Erythroblast (primary cell): ENCODE results near the gene COX6A1.

ENCODE experiments used
- DNase-seq, 2 experiments: peaks; one replicate each; lab custom pipeline; 2025; lab: John Stamatoyannopoulos, UW
- GATA1 ChIP-seq: IDR thresholded peaks from 2 replicates; pipeline ENCODE4 v1.6.1; 2011; ENCODE audit warnings: low read depth, mild to moderate bottlenecking, control low read depth, low read length, moderate library complexity
- POLR2A ChIP-seq: IDR thresholded peaks from 2 replicates; pipeline ENCODE4 v1.6.1; 2011; ENCODE audit warnings: mild to moderate bottlenecking, low read length

Gene COX6A1

DNA sequence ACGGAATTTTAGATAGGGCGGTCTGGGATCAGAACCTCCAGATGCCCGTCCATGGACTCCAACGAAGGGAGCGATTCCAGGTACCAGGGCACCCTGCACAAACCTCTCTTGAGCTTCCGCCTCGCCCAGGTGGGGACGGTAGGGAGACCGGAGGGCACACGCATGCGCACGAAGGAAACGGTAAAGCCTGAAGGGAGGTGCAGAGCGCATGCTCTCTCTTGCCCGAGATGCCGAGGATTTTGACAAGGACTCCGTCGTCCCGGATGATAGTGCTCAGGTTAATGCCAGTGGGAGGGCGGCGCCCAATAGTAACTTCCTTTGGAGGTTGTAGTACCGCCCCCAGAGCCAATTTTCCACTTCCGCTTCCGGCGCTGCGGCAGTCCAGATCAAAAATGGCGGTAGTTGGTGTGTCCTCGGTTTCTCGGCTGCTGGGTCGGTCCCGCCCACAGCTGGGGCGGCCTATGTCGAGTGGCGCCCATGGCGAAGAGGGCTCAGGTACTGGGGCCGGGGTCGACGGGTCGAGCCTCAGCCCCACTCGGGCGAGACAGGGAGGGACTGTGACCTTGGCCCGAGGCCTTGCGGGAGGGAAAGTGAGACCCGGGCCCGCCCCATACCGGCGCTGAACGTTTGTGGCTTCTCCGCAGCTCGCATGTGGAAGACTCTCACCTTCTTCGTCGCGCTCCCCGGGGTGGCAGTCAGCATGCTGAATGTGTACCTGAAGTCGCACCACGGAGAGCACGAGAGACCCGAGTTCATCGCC is at the start of gene COX6A1:
TSS of gene COX6A1 (plus strand) at position 379 of the 760 bp plus-strand sequence. CDS start at position 393, 14 bp downstream.
- DNase-seq = peak; percentile 98
- TF ChIP-seq GATA1 (no peak), POLR2A (peak; percentile 86)

DNA sequence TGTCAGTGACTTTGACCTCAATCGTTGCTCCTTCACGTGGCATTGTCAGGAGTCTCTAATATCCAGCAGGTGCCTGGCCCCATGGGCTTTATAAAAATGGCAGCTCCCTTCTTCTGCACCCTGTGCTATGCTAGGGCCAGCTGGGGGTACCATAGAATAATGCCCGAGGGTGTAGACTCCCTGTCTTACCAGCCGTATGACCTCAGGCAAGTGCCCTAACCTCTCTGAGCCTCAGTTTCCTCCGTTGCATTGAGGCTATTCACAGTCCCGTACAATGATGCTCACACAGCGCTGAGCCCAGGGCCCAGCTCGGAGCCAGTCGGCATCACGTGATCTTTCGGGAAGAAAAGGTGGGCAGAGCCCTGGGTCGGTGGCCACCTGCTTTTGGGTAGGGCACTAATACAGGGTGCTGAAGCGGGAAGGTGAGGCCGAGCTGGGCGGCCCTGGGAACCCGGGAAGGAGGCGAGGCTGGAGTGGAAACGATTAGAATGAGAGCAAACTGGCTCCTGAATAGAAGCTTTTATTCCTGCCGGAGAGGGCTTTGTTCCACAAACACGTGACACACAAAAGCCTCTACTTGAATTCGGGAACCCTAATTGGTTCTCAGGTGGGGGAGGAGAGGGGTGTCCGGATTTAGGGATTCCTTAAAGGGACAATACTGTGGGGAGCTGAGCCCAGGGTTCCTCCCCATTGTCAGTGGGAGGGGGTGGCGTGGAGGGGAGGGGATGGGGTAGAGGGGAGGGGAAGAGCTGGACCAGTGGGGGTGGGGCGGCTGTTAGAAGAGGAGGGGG is 49.0 kb upstream of the COX6A1 start:
- no peak for DNase-seq
- TF ChIP-seq GATA1 (no peak), POLR2A (no peak)

DNA sequence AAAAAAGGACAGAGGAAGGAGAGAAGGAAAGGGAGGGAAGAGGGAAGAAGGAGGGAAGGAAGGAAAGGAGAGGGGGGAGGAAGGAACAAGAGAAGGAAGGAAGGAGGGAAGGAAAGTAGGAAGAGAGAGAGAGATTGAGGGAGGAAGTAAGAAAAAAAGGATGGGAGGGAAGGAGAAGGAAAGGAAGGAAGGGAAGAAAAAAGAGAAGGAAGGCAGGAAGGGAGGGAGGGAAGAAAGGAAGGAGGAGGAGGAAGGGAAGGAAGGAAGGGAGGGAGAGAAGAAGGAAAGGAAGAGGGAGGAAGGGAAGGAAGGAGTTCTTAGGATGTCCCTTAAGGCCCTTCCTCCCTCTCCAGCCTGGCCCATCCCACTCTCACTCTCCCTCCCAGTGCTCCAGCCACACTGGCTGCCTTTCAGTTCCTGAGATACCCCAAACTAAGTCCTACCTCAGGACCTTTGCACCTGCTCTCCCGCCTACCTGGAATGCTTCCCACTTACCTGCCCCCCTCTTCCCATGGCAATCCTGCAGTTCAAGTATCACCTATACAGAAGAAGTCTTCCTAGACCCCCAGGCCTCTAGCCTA is 47.3 kb upstream of the COX6A1 start:
- TF ChIP-seq GATA1 (no peak), POLR2A (no peak)
- no peak for DNase-seq

DNA sequence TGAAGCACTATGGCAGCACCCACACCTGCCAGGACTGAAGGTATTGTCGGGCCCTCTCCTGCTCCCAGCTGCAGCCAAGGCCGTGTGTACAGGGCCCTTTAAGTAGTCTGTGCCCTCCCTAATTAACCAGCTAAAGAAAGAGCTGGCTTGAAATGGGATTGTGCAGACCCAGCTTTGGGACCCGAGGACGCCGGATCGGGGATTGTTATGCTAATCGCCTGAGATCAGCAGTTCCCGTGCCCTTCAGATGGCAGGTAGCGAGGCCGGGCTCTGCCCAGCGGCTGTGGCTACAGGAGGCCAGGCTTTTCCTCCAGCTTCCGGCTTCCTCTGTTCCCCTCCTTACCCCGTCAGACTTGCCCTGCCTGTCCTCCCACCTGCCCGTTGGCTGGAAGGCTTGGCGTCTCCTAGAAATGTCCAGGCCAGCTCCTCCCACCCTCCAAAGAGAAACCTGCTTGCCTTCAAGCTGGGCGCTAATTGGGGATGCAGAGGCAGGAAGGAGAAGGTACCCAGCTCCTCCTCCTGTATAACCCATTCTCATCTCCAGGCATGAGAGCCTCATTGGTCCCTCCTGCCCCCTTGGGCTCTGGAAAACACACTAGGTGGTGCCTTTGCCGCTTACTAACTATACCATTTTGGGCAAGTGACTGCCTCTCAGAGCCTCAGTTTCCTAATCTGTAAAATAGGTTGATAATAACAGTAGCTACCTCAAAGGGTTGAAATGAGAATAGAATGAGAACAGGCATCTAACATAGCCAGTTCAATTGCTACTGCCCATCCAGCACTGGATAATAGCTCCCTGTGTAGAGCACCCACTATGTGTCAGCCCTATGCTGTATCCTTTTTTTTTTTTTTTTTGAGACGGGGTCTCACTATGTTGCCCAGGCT is 43.2 kb upstream of the COX6A1 start:
- TF ChIP-seq GATA1 (no peak), POLR2A (no peak)

DNA sequence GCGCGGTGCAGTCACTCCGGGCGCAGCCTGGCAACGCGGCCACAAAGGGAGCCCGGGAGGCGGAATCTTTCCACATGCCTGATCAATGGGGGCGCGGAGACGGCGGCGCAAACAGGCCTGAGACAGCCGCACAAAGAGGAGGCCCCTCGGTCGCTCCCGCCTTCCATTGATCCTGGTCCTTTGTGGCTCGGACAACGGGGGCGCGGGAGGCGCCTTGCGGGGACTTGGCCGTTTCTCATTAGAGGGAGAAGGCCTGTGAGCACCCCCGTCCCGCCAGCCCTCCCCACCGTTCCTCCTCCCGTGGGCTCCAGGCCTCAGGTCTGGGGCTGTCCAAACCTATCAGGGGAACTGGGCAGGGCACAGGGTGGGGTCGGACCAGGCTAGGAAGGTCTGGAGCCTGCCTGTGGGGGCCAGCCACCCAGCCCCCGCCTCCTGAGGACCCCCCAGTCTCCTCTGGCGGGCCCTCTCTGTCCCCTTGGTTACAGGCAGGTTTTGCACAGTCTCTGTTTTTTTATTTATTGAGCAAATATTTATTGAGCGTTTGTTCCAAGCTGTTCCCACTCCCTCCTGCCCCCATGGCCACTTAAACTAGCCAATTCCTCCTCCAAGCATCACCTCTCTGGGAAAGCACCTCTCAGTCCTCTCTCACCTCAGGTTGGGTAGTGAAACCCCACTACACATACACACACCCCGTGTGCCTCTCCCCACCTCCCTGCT is 39.9 kb upstream of the COX6A1 start:
- no peak for TF ChIP-seq GATA1
- no peak for TF ChIP-seq POLR2A
- no peak for DNase-seq

More for the DNA sequence above, 43.2 kb upstream of the COX6A1 start:
- DNase-seq = no peak

DNA sequence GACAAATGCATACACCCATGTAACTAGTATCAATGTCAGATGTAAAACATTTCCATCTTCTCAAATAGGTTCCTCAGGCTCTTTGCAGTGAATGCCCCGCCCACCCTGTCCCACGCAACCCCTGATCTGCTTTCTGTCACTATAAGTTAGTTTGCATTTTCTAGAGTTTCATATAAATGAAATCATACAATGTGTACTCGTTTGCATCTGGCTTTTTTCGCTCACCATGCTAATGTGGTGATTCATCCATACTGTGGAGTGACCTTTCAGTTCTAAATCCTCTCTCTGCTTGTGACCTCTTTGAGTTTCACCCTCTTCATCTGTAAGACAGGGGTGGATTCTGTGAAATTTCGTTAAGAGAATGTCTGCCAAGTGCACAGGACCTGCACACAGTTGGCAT is 38.4 kb upstream of the COX6A1 start:
- no peak for DNase-seq
- TF ChIP-seq POLR2A (no peak), GATA1 (no peak)

DNA sequence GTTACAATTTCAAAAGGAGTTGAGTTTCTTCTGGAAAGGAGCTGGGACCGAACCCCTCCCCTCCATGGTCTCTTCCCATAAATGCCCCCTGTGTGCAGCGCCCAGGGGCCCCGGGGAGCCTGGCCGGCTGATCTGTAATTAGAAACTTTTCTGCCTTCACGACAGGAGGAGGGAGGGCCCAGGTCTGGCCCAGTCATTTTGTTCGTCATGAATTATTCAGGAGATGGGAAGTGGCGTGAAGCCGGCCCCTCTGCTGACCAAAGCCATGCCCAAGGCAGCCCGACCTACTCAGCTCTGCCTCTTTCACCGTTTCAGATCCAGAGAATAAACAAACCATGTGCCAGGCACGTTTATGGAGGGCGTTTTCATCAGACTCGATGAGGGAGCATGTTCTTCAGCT is 35.7 kb upstream of the COX6A1 start:
- no peak for DNase-seq
- TF ChIP-seq POLR2A (no peak), GATA1 (no peak)

DNA sequence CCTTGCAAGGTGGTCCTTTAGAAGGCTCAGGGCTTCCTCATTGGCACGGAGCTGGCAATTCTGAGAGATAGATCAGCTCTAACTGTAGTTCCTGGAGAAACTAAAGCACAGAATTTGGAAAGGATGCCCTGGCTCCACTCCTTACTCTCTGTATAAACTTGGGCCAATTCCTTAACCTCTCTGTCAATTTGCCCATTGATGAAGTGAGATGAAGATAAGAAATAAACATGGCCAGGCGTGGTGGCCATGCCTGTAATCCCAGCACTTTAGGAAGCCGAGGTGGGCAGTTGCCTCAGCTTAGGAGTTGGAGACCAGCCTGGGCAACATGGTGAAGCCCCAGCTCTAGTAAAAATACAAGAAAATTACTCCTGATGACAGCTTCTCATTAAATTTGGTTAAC is 34.0 kb upstream of the COX6A1 start:
- TF ChIP-seq GATA1 = no peak
- no peak for TF ChIP-seq POLR2A
- no peak for DNase-seq

DNA sequence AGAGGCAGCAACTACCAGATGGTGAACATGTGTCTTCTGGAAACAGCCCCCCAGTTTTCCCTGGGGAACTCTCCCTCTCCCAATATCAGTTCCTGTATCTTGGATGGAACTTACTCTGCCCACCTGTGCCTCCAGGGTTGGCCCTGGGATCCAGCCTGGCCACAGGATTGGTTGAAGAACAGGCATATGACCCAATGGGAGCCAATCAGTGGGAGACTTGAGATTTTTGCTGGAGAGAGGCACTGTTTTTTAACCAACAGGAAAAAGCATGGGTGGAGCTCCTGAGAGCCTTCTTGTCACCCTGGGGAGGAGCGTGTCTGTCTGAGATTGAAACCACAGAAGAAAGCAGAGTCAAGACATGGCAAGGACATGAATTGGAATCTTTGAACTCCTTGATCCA is 33.6 kb upstream of the COX6A1 start:
- no peak for TF ChIP-seq GATA1
- TF ChIP-seq POLR2A = no peak
- DNase-seq = no peak

DNA sequence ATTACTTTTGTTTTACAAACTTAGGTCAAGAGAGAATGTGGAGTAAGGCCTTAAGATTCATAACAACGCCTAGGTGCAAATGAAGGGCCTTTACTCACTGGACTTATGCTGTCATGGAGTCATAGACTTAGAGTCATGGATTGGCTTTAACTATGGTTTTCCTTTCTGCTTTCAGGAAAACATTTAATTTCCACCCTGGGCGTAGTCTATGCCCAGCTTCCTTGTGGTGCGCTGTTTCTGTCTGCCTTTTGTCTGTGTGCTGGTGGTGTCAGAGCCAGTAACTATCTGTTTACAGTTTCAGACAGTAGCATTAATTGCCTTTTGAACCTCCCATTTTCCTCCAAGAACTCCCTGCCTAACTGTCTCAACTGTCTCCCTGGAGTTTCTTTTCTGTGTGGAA is 31.8 kb upstream of the COX6A1 start:
- DNase-seq = no peak
- TF ChIP-seq POLR2A (no peak), GATA1 (no peak)

DNA sequence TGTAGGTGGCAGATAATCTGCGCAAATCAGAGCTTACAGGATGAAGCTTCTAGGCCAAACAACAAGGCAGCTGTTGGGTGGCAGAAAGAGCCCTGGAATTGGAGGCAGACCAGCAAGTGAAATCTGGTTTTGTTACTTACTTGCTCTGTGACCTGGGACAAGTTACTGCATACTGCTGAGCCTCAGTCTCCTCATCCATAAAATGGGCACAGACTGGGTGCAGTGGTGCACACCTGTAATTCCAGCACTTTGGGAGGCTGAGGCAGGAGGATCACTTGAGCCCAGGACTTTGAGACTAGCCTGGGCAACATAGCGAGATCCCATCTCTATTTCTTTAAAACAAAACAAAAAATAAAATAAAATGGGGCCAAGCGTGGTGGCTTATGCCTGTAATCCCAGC is 31.4 kb upstream of the COX6A1 start:
- DNase-seq = no peak
- TF ChIP-seq POLR2A = no peak
- TF ChIP-seq GATA1 = no peak

DNA sequence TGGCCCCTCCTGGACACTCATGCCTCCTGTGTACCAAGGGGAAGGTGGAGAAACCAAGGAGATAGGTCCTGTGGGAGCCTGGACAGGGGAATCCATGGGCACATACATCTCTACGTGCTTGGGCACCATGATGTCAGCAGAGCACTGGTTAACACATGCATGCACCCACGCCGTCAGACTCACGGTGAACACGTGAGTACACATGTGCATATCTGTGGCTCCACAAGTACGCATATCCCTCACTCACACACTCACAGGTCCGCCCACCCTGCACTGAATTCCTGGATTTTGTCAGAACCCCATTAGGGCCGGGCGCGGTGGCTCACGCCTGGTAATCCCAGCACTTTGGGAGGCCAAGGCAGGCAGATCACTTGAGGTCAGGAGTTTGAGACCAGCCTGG is 29.1 kb upstream of the COX6A1 start:
- TF ChIP-seq GATA1 (no peak), POLR2A (no peak)
- no peak for DNase-seq

DNA sequence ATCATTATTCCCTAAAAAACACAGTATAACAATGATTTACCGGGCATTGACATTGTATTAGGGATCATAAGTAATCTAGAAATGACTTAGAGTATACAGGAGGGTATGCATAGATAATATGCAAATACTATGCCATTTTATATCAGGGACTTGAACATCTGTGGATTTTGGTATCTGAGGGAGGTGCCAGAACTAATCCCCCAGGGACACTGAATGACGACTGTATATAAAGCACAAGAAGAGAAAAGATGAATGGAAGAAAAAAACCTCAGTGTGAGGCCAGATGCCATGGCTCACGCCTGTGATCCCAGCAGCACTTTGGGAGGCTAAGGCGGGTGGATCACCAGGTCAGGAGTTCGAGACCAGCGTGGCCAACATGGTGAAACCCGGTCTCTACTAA is 25.5 kb upstream of the COX6A1 start:
- DNase-seq = no peak
- TF ChIP-seq GATA1 (no peak), POLR2A (no peak)
